HUES48 (cell line): ENCODE measurements around the gene ZNF30.
"Not testable (repeated sequence)": the region's sequence is repeated elsewhere in the genome, so short reads cannot be mapped to it uniquely, and the experiment has no call there.

ENCODE experiments used
- H3K27ac ChIP-seq: one replicate; pipeline ENCODE4 v1.7.0; 2013; ENCODE audit warnings: low read depth, low read length, inconsistent platforms
- H3K27me3 ChIP-seq: 2 replicates; pipeline ENCODE4 v1.6.1; 2013; ENCODE audit warnings: mild to moderate bottlenecking, low read length; ENCODE audit not compliant: control insufficient read depth, insufficient read depth
- H3K36me3 ChIP-seq: 2 replicates; pipeline ENCODE4 v1.6.1; 2013; ENCODE audit warnings: low read length; ENCODE audit not compliant: control insufficient read depth, insufficient read depth
- H3K4me1 ChIP-seq: 2 replicates; pipeline ENCODE4 v1.6.1; 2013; ENCODE audit warnings: mild to moderate bottlenecking, low read length; ENCODE audit not compliant: control insufficient read depth, insufficient read depth
- H3K4me3 ChIP-seq: 2 replicates; pipeline ENCODE4 v1.5.1; 2013; ENCODE audit warnings: mild to moderate bottlenecking, low read depth, low read length
- H3K9ac ChIP-seq: 2 replicates; pipeline ENCODE4 v1.6.1; 2013; ENCODE audit warnings: mild to moderate bottlenecking, low read depth, low read length, moderate library complexity
- H3K9me3 ChIP-seq: 2 replicates; pipeline ENCODE4 v1.6.1; 2013; ENCODE audit warnings: low read length; ENCODE audit not compliant: control insufficient read depth, insufficient read depth

ZNF30 gene

DNA sequence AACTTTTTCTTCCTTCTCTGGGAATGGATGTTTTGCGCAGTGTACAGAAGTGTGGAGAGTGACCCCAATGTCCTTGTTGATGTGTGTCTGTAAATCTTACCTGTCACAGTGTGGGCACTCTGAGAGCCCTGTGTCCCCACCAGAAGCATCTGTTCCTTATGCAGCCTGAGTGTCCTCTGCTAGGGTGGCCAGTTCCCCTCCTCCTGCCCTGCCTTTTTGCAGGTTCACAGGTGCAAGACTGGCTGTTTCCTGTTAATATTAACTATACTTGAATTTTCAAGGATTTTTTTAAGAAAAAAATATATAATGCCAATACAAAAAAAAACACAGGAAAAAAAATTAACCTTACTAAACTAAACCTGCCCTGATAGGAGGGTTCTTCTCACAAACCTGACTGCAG, 61.4 kb downstream of the ZNF30 start:
- no peaks in the 10 kb centered on the region for H3K36me3 ChIP-seq
- H3K27me3 ChIP-seq: no peaks in the 10 kb centered on the region
- no peak overlapping the region for H3K9ac ChIP-seq
- H3K9me3 ChIP-seq: no peaks in the 10 kb centered on the region
- H3K27ac ChIP-seq: no peak overlapping the region
- peaks cover 9% of the 10 kb centered on the region for H3K4me1 ChIP-seq
- H3K4me3 ChIP-seq: no peak overlapping the region

DNA sequence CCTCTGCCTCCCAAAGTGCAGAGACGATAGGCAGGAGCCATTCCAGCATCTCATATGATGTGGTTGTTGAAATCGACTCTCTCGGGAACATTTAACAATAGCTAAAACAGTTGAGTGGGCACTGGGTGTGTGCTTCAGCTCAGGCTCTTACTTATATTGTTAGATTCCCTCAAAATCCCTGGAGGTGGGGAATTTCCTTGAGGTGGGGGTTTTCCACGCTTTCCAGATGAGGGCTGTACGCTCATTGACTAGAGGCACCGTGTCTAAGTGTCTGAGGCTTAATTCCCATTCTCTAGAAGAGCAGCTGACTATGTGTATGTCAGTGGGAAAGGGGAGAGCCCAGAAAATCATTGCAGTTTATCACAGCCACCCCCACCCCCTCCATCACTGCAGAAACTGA, 62.6 kb downstream of the ZNF30 start:
- Histone ChIP-seq H3K4me3 (no peak overlapping the region), H3K27me3 (no peaks in the 10 kb centered on the region), H3K9ac (no peak overlapping the region), H3K36me3 (no peaks in the 10 kb centered on the region), H3K27ac (no peak overlapping the region), H3K4me1 (peaks cover 9% of the 10 kb centered on the region), H3K9me3 (no peaks in the 10 kb centered on the region)

GRCh38 chr19:34990578-34991192, 64.0 kb downstream of the ZNF30 start:
- no peaks in the 10 kb centered on the region for H3K9me3 ChIP-seq
- H3K9ac ChIP-seq: no peak overlapping the region
- H3K27ac ChIP-seq: no peak overlapping the region
- H3K36me3 ChIP-seq: no peaks in the 10 kb centered on the region
- no peak overlapping the region for H3K4me3 ChIP-seq
- H3K27me3 ChIP-seq: no peaks in the 10 kb centered on the region
- peaks cover 2% of the 10 kb centered on the region for H3K4me1 ChIP-seq

DNA sequence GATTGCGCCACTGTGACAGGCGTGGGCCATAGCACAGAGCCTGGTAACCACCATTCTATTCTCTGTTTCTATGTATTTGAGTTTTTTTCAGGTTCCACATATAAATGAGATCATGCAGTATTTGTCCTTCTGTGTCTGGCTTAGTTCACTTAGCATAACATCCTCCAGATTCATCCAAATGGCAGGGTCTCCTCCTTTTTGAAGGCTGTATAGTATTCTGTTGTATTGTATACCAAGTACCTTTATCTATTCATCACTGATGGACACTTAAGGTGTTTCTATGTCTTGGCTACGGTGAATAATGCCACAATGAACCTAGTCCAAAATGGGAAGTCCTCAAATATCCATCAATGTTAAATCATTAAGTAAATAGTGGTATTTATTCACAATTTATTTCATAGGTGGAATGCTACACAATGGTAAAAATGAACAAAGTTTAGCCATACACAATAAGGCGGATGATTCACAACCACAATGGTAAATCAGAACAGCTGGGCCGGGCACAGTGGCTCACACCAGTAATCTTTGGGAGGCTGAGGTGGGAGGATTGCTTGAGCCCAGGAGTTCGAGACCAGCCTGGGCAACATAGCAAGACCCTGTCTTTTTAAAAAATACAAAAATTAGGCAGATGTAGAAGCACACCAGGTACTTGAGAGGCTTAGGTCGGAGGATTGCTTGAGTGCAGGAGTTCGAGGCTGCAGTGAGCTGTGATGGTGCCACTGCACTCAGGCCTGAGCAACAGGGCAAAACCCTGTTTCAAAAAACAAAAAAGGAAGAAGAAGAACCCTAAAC, 65.0 kb downstream of the ZNF30 start:
- H3K9ac ChIP-seq: no peak overlapping the region
- no peak overlapping the region for H3K27ac ChIP-seq
- H3K27me3 ChIP-seq: no peaks in the 10 kb centered on the region
- H3K36me3 ChIP-seq: no peaks in the 10 kb centered on the region
- no peak overlapping the region for H3K4me3 ChIP-seq
- H3K4me1 ChIP-seq: peaks cover under 1% of the 10 kb centered on the region; the same call in 1 of the 2 replicates
- H3K9me3 ChIP-seq: no peaks in the 10 kb centered on the region

- not testable (repeated sequence) for H3K4me1 ChIP-seq, H3K9ac ChIP-seq, H3K4me3 ChIP-seq, H3K9me3 ChIP-seq, H3K36me3 ChIP-seq, H3K27ac ChIP-seq, H3K27me3 ChIP-seq
These were observed 65.9 kb downstream of the ZNF30 start for GRCh38 chr19:34992582-34992981.

- no peaks in the 10 kb centered on the region for H3K9me3 ChIP-seq
- H3K9ac ChIP-seq: no peak overlapping the region
- no peaks in the 10 kb centered on the region for H3K27me3 ChIP-seq
- no peaks in the 10 kb centered on the region for H3K36me3 ChIP-seq
- peaks cover 19% of the 10 kb centered on the region for H3K4me1 ChIP-seq
- H3K4me3 ChIP-seq: no peak overlapping the region
- no peak overlapping the region for H3K27ac ChIP-seq
These were observed 67.6 kb downstream of the ZNF30 start for GRCh38 chr19:34994286-34994642.
